IMR-90 (cell line): Measurements from ENCODE around the gene BICD2. TPM values are rescaled to one million over a fixed set of nuclear protein-coding genes. Genes with fewer than 3 reads are reported as not detected.

Source experiments
- ATAC-seq: fragments of 200-7000 bp; cut with Tn5 transposase; 2 replicates; pipeline ENCODE4 v1.9.1; 2020; ENCODE audit warnings: low read depth, mild to moderate bottlenecking, moderate library complexity
- BruUV-seq: library from RNA; stranded (reverse); fragments of 400-500 nt; replicated peaks from 2 replicates; lab custom pipeline; 2021; lab: Mats Ljungman, UMichigan
- CTCF ChIA-PET: fragments of 300-600 bp; formaldehyde crosslinking; extraction: SDS; loops from one replicate; lab custom pipeline; 2021; ENCODE audit warnings: antibody characterized with exemption; lab: Yijun Ruan, JAX
- POLR2A ChIA-PET: fragments of 300-600 bp; sonication (Branson Sonifier 250); formaldehyde crosslinking; loops from one replicate; lab custom pipeline; 2022; ENCODE audit warnings: antibody characterized with exemption; ENCODE audit not compliant: unreplicated experiment; lab: Charles Lee
- DNase-seq: peaks from one replicate; pipeline ENCODE4 v3.0.0; 2013
- H2AFZ ChIP-seq: replicated peaks from 2 replicates; pipeline ENCODE3; 2013; ENCODE audit warnings: low read length, mild to moderate bottlenecking; ENCODE audit not compliant: poor library complexity
- H2AK5ac ChIP-seq: 2 replicates; pipeline ENCODE4 v1.6.1; 2013; ENCODE audit warnings: low read depth, low read length, inconsistent platforms
- H2AK9ac ChIP-seq: replicated peaks from 2 replicates; pipeline ENCODE3; 2013; ENCODE audit warnings: mild to moderate bottlenecking, low read depth, low read length, moderate library complexity; ENCODE audit not compliant: poor library complexity
- H2BK120ac ChIP-seq: 2 replicates; pipeline ENCODE4 v1.6.1; 2013; ENCODE audit warnings: low read depth, low read length, inconsistent platforms
- H2BK15ac ChIP-seq: 3 replicates; pipeline ENCODE4 v1.6.1; 2013; ENCODE audit warnings: low read depth, low read length, inconsistent platforms
- H2BK20ac ChIP-seq: 2 replicates; pipeline ENCODE4 v1.6.1; 2013; ENCODE audit warnings: low read depth, mild to moderate bottlenecking, inconsistent platforms, low read length, moderate library complexity
- H2BK5ac ChIP-seq: 2 replicates; pipeline ENCODE4 v1.6.1; 2013; ENCODE audit warnings: mild to moderate bottlenecking, low read depth, low read length, inconsistent platforms; ENCODE audit not compliant: poor library complexity, severe bottlenecking
- H3K14ac ChIP-seq: replicated peaks from 2 replicates; pipeline ENCODE4 v1.6.1; 2013; ENCODE audit warnings: low read depth, low read length, inconsistent platforms
- H3K18ac ChIP-seq: 2 replicates; pipeline ENCODE4 v1.6.1; 2013; ENCODE audit warnings: low read depth, low read length, control low read depth
- H3K23ac ChIP-seq: 2 replicates; pipeline ENCODE4 v1.6.1; 2013; ENCODE audit warnings: low read depth, low read length, inconsistent platforms
- H3K27ac ChIP-seq: 2 replicates; pipeline ENCODE4 v1.5.1; 2013; ENCODE audit warnings: mild to moderate bottlenecking, control low read depth, low read length; ENCODE audit not compliant: insufficient read depth
- H3K27me3 ChIP-seq: 2 replicates; pipeline ENCODE4 v1.6.1; 2013; ENCODE audit warnings: low read length; ENCODE audit not compliant: control insufficient read depth, insufficient read depth
- H3K36me3 ChIP-seq: 2 replicates; pipeline ENCODE4 v1.6.1; 2013; ENCODE audit warnings: low read length, mixed read lengths; ENCODE audit not compliant: control insufficient read depth, insufficient read depth
- H3K4ac ChIP-seq: 2 replicates; pipeline ENCODE4 v1.6.1; 2013; ENCODE audit warnings: low read depth, low read length, inconsistent platforms
- H3K4me1 ChIP-seq: 2 replicates; pipeline ENCODE4 v1.6.1; 2013; ENCODE audit warnings: low read length, mixed read lengths; ENCODE audit not compliant: control insufficient read depth, insufficient read depth
- H3K4me2 ChIP-seq: 2 replicates; pipeline ENCODE4 v1.6.1; 2013; ENCODE audit warnings: low read depth, mild to moderate bottlenecking, control low read depth, low read length, moderate library complexity
- H3K4me3 ChIP-seq: 2 replicates; pipeline ENCODE4 v1.5.1; 2013; ENCODE audit warnings: low read depth, mild to moderate bottlenecking, control low read depth, low read length, moderate library complexity; ENCODE audit not compliant: insufficient read depth
- H3K56ac ChIP-seq: 2 replicates; pipeline ENCODE4 v1.6.1; 2013; ENCODE audit warnings: low read length, inconsistent platforms; ENCODE audit not compliant: insufficient read depth; ENCODE audit errors: extremely low read depth
- H3K79me1 ChIP-seq, 2 experiments: 2 replicates each; pipeline ENCODE4 v1.6.1; 2013; ENCODE audit warnings: low read length in 2 of 2, inconsistent platforms in 1 of 2, low read depth in 1 of 2
- H3K9ac ChIP-seq: 2 replicates; pipeline ENCODE4 v1.6.1; 2013; ENCODE audit warnings: low read depth, low read length, control low read depth
- H3K9me1 ChIP-seq: 2 replicates; pipeline ENCODE4 v1.6.1; 2013; ENCODE audit warnings: low read length, inconsistent platforms; ENCODE audit not compliant: insufficient read depth
- H3K9me3 ChIP-seq: 2 replicates; pipeline ENCODE4 v1.6.1; 2013; ENCODE audit warnings: low read length; ENCODE audit not compliant: control insufficient read depth, insufficient read depth
- H4K20me1 ChIP-seq: 2 replicates; pipeline ENCODE4 v1.6.1; 2013; ENCODE audit warnings: low read length, inconsistent platforms; ENCODE audit not compliant: insufficient read depth
- H4K5ac ChIP-seq: 2 replicates; pipeline ENCODE4 v1.6.1; 2013; ENCODE audit warnings: mild to moderate bottlenecking, low read depth, low read length, control low read depth
- H4K8ac ChIP-seq, 2 experiments: 2 replicates each; pipeline ENCODE4 v1.6.1; 2013; ENCODE audit warnings: low read depth in 2 of 2, low read length in 2 of 2, control low read depth in 1 of 2, inconsistent platforms in 1 of 2
- H4K91ac ChIP-seq: 2 replicates; pipeline ENCODE4 v1.6.1; 2013; ENCODE audit warnings: low read depth, low read length, inconsistent platforms; ENCODE audit not compliant: insufficient read depth
- CEBPB ChIP-seq: IDR thresholded peaks from 2 replicates; pipeline ENCODE4 v1.6.1; 2012; ENCODE audit warnings: low read depth, low read length, improper control_type of control experiment
- MXI1 ChIP-seq: IDR thresholded peaks from 2 replicates; pipeline ENCODE4 v1.6.1; 2012; ENCODE audit warnings: low read depth, mild to moderate bottlenecking, low read length, moderate library complexity, borderline replicate concordance
- WGBS, 2 experiments: methylation state at CpG; one replicate each; pipeline versions ENCODE4 v1.1.5 to v1.1.7; 2013; ENCODE audit warnings: missing lambda C conversion rate in 2 of 2; ENCODE audit not compliant: insufficient read length in 1 of 2; ENCODE audit errors: extremely low coverage in 2 of 2; 5-methylcytosine and 5-hydroxymethylcytosine counted together
- dilution Hi-C: fragments of 300-500 bp; cut with HindIII; formaldehyde crosslinking; loops from one replicate; pipeline ENCODE4 v1.14.3; 2018; ENCODE audit warnings: low sequenced_read_pairs; ENCODE audit not compliant: unreplicated experiment
- in situ Hi-C: fragments of 300-500 bp; cut with MboI; formaldehyde crosslinking; loops from 3 replicates; pipeline ENCODE4 v1.14.3; 2019; ENCODE audit warnings: low sequenced_read_pairs, inconsistent platforms, mixed read lengths
- intact Hi-C: fragments of 100-400 bp; cut with micrococcal nuclease; formaldehyde crosslinking; loops from 2 replicates; pipeline ENCODE4 v1.10.0; 2022
- polyA plus RNA-seq, 3 experiments: library from polyadenylated mRNA; depleted of rRNA; stranded (reverse); fragments of >200 nt; gene quantifications; 2 replicates each; pipeline ENCODE4 v1.2.3, GENCODE V29; 2012; ENCODE audit warnings: low replicate concordance in 1 of 3
- total RNA-seq: library from RNA; depleted of rRNA; stranded (reverse); fragments of >200 nt; gene quantifications from 2 replicates; pipeline ENCODE4 v1.2.3, GENCODE V29; 2012
- TF ChIP-seq, protein P1 (sequence below): conservative IDR thresholded peaks from 2 replicates; pipeline ENCODE4 v1.5.1; 2012; ENCODE audit warnings: mild to moderate bottlenecking, low read depth, low read length, improper control_type of control experiment

The BICD2 gene
- total and polyA plus RNA-seq, 2 of the 4 experiments (the other 2 are of a cell fraction), result 21.5 to 35.7 TPM

- no peaks in the 10 kb centered on the region for H3K4me1 ChIP-seq
- no peak overlapping the region for H4K5ac ChIP-seq
- no peak overlapping the region for H3K23ac ChIP-seq
- H3K36me3 ChIP-seq, result peaks cover 9% of the 10 kb centered on the region
- POLR2A ChIA-PET, result no interaction called here
- CTCF ChIA-PET, result no interaction called here
- no peak overlapping the region for H3K9ac ChIP-seq
- no peak for TF ChIP-seq MXI1
- TF ChIP-seq, protein P1, sequence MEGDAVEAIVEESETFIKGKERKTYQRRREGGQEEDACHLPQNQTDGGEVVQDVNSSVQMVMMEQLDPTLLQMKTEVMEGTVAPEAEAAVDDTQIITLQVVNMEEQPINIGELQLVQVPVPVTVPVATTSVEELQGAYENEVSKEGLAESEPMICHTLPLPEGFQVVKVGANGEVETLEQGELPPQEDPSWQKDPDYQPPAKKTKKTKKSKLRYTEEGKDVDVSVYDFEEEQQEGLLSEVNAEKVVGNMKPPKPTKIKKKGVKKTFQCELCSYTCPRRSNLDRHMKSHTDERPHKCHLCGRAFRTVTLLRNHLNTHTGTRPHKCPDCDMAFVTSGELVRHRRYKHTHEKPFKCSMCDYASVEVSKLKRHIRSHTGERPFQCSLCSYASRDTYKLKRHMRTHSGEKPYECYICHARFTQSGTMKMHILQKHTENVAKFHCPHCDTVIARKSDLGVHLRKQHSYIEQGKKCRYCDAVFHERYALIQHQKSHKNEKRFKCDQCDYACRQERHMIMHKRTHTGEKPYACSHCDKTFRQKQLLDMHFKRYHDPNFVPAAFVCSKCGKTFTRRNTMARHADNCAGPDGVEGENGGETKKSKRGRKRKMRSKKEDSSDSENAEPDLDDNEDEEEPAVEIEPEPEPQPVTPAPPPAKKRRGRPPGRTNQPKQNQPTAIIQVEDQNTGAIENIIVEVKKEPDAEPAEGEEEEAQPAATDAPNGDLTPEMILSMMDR, result 0 out of 2 replicates have a peak, but pooled peaks have one; percentile 21
- no peak for TF ChIP-seq CEBPB
- no peak overlapping the region for H4K91ac ChIP-seq
- H3K4ac ChIP-seq, result no peak overlapping the region
- DNase-seq, result no peak
- in situ Hi-C loops (no loop called here), dilution Hi-C loops (no loop called here), intact Hi-C loops (no loop called here)
- H3K4me2 ChIP-seq, result no peak overlapping the region
- no peak overlapping the region for H2AK9ac ChIP-seq
- no peak overlapping the region for H2AFZ ChIP-seq
- WGBS, 2 experiments, result 92% methylated on average over 1 of the region's 3 CpGs; no CpG with 5 or more reads in 1 of the 2 experiments
- no peak overlapping the region for H4K8ac ChIP-seq
- H3K9me3 ChIP-seq, result no peaks in the 10 kb centered on the region
- no peak overlapping the region for H2AK5ac ChIP-seq
- H3K27me3 ChIP-seq, result no peaks in the 10 kb centered on the region
- no peak overlapping the region for H3K14ac ChIP-seq
- H2BK120ac ChIP-seq, result no peak overlapping the region
- no peak overlapping the region for H2BK15ac ChIP-seq
- H2BK5ac ChIP-seq, result no peak overlapping the region
- no TSS peak for BruUV-seq
- no peaks in the 10 kb centered on the region for H4K20me1 ChIP-seq
- H3K56ac ChIP-seq, result no peak overlapping the region
- no peak overlapping the region for H3K27ac ChIP-seq
- H2BK20ac ChIP-seq, result no peak overlapping the region
- no peak overlapping the region for H3K4me3 ChIP-seq
- no peak overlapping the region for H3K18ac ChIP-seq
- no peaks in the 10 kb centered on the region for H3K79me1 ChIP-seq
- ATAC-seq, result no peak; the same call in 1 of the 2 replicates
- no peaks in the 10 kb centered on the region for H3K9me1 ChIP-seq
Measured at GRCh38 chr9:92706218-92706940, 58.3 kb downstream of the BICD2 start.
